H9 (cell line): ENCODE measurements around the gene SUMO2. TPM values are rescaled to one million over a fixed set of nuclear protein-coding genes. Genes with fewer than 3 reads are reported as not detected.
A peak's percentile ranks its signal among the peaks of the same experiment; 100 is the strongest.

Source experiments
- DNase-seq: peaks from one replicate; pipeline ENCODE4 v3.0.0-alpha.2; 2017
- H2AFZ ChIP-seq: one replicate; pipeline ENCODE4 v1.6.1; 2013; ENCODE audit warnings: mild to moderate bottlenecking, low read length, control low read depth, moderate library complexity
- H2AK5ac ChIP-seq: 2 replicates; pipeline ENCODE4 v1.6.1; 2013; ENCODE audit warnings: low read length, control low read depth, mixed read lengths; ENCODE audit not compliant: insufficient read length
- H2BK120ac ChIP-seq: one replicate; pipeline ENCODE4 v1.6.1; 2013; ENCODE audit warnings: low read depth, mild to moderate bottlenecking, low read length, control low read depth, inconsistent platforms; ENCODE audit not compliant: poor library complexity, severe bottlenecking
- H2BK12ac ChIP-seq: 2 replicates; pipeline ENCODE4 v1.6.1; 2013; ENCODE audit warnings: low read length, control low read depth, mixed read lengths, low read depth; ENCODE audit not compliant: insufficient read length
- H2BK15ac ChIP-seq: 2 replicates; pipeline ENCODE4 v1.6.1; 2013; ENCODE audit warnings: low read depth, low read length, control low read depth
- H2BK20ac ChIP-seq: one replicate; pipeline ENCODE4 v1.6.1; 2013; ENCODE audit warnings: low read depth, mild to moderate bottlenecking, low read length, control low read depth, inconsistent platforms; ENCODE audit not compliant: poor library complexity, severe bottlenecking
- H2BK5ac ChIP-seq: 2 replicates; pipeline ENCODE4 v1.6.1; 2013; ENCODE audit warnings: low read length, control low read depth, mixed read lengths; ENCODE audit not compliant: insufficient read length
- H3K14ac ChIP-seq: 2 replicates; pipeline ENCODE4 v1.6.1; 2013; ENCODE audit warnings: low read length, control low read depth; ENCODE audit not compliant: insufficient read depth
- H3K18ac ChIP-seq: 2 replicates; pipeline ENCODE4 v1.6.1; 2013; ENCODE audit warnings: low read depth, mild to moderate bottlenecking, mixed read lengths, low read length, control low read depth; ENCODE audit not compliant: insufficient read length
- H3K23ac ChIP-seq: 2 replicates; pipeline ENCODE4 v1.6.1; 2013; ENCODE audit warnings: low read length, control low read depth, mixed read lengths, low read depth; ENCODE audit not compliant: insufficient read length
- H3K23me2 ChIP-seq: 2 replicates; pipeline ENCODE4 v1.6.1; 2013; ENCODE audit warnings: low read depth, mild to moderate bottlenecking, mixed read lengths, low read length, control low read depth; ENCODE audit not compliant: insufficient read length, poor library complexity, severe bottlenecking
- H3K27ac ChIP-seq: 2 replicates; pipeline ENCODE4 v1.5.1; 2013; ENCODE audit warnings: low read length, control low read depth, mixed read lengths, low read depth; ENCODE audit not compliant: insufficient read length
- H3K27me3 ChIP-seq: 2 replicates; pipeline ENCODE4 v1.6.1; 2013; ENCODE audit warnings: low read length, control low read depth, inconsistent platforms; ENCODE audit not compliant: insufficient read depth
- H3K4ac ChIP-seq: 2 replicates; pipeline ENCODE4 v1.6.1; 2013; ENCODE audit warnings: low read depth, mild to moderate bottlenecking, control low read depth, inconsistent platforms, low read length, moderate library complexity
- H3K4me1 ChIP-seq: 2 replicates; pipeline ENCODE4 v1.6.1; 2013; ENCODE audit warnings: low read length, control low read depth, inconsistent platforms; ENCODE audit not compliant: insufficient read depth
- H3K4me2 ChIP-seq: 2 replicates; pipeline ENCODE4 v1.6.1; 2013; ENCODE audit warnings: low read length, control low read depth, mixed read lengths; ENCODE audit not compliant: insufficient read length, insufficient read depth
- H3K56ac ChIP-seq: 2 replicates; pipeline ENCODE4 v1.6.1; 2013; ENCODE audit warnings: low read depth, mild to moderate bottlenecking, mixed read lengths, low read length, control low read depth; ENCODE audit not compliant: insufficient read length
- H3K79me1 ChIP-seq: 2 replicates; pipeline ENCODE4 v1.6.1; 2013; ENCODE audit warnings: low read depth, mild to moderate bottlenecking, moderate library complexity, low read length, control low read depth, inconsistent platforms; ENCODE audit not compliant: insufficient read depth, poor library complexity, severe bottlenecking
- H3K79me2 ChIP-seq: 2 replicates; pipeline ENCODE4 v1.6.1; 2013; ENCODE audit warnings: low read length, control low read depth, inconsistent platforms; ENCODE audit not compliant: insufficient read depth
- H3K9ac ChIP-seq: 2 replicates; pipeline ENCODE4 v1.6.1; 2013; ENCODE audit warnings: low read length, control low read depth, mixed read lengths; ENCODE audit not compliant: insufficient read length; ENCODE audit errors: extremely low read depth
- H3K9me3 ChIP-seq: one replicate; pipeline ENCODE4 v1.6.1; 2013; ENCODE audit warnings: low read depth, low read length, inconsistent platforms; ENCODE audit not compliant: control insufficient read depth
- H3T11ph ChIP-seq: one replicate; pipeline ENCODE4 v1.6.1; 2013; ENCODE audit warnings: mild to moderate bottlenecking, low read length, control low read depth, inconsistent platforms
- H4K20me1 ChIP-seq: one replicate; pipeline ENCODE4 v1.6.1; 2013; ENCODE audit not compliant: control insufficient read depth, insufficient read length, insufficient read depth
- H4K5ac ChIP-seq: 2 replicates; pipeline ENCODE4 v1.6.1; 2013; ENCODE audit warnings: low read depth, mild to moderate bottlenecking, mixed read lengths, low read length, control low read depth; ENCODE audit not compliant: insufficient read length
- H4K8ac ChIP-seq: replicated peaks from 2 replicates; pipeline ENCODE4 v1.6.1; 2013; ENCODE audit warnings: low read length, control low read depth, mixed read lengths, low read depth; ENCODE audit not compliant: insufficient read length
- H4K91ac ChIP-seq: 2 replicates; pipeline ENCODE4 v1.6.1; 2013; ENCODE audit warnings: low read depth, mild to moderate bottlenecking, moderate library complexity, mixed read lengths, low read length, control low read depth; ENCODE audit not compliant: insufficient read length
- H3K27ac Mint-ChIP-seq, 3 experiments: 2 replicates in 2 of 3; 3 replicates in 1 of 3; pipeline ENCODE4 v1.8.0; 2020 to 2021; ENCODE audit warnings: mixed read lengths in 3 of 3, mild to moderate bottlenecking in 1 of 3, moderate library complexity in 1 of 3
- H3K27me3 Mint-ChIP-seq: 2 replicates; pipeline ENCODE4 v1.8.0; 2021; ENCODE audit warnings: low read depth, mild to moderate bottlenecking, moderate library complexity, mixed read lengths
- H3K36me3 Mint-ChIP-seq, 3 experiments: 2 replicates in 2 of 3; 3 replicates in 1 of 3; pipeline ENCODE4 v1.8.0; 2020 to 2021; ENCODE audit warnings: low read depth in 3 of 3, mixed read lengths in 3 of 3; ENCODE audit not compliant: insufficient read depth in 1 of 3
- H3K4me1 Mint-ChIP-seq, 2 experiments: 2 replicates each; pipeline ENCODE4 v1.8.0; 2020; ENCODE audit warnings: mixed read lengths in 2 of 2
- H3K4me3 Mint-ChIP-seq, 2 experiments: 2 replicates in 1 of 2; 3 replicates in 1 of 2; pipeline ENCODE4 v1.8.0; 2020 to 2021; ENCODE audit warnings: mild to moderate bottlenecking in 2 of 2, mixed read lengths in 2 of 2, moderate library complexity in 1 of 2
- H3K9me3 Mint-ChIP-seq, 2 experiments: 2 replicates in 1 of 2; 3 replicates in 1 of 2; pipeline ENCODE4 v1.8.0; 2020; ENCODE audit warnings: mild to moderate bottlenecking in 2 of 2, mixed read lengths in 2 of 2, moderate library complexity in 1 of 2
- CTCF ChIP-seq: fragments of 200-600 bp; sonication (generic); conservative IDR thresholded peaks from 3 replicates; pipeline ENCODE4 v1.8.0; 2021; ENCODE audit warnings: antibody characterized with exemption, mild to moderate bottlenecking
- WGBS: extraction: QIAGEN DNeasy Blood & Tissue Kit; methylation state at CpG from one replicate; pipeline ENCODE4 v1.1.7; 2013; ENCODE audit warnings: missing lambda C conversion rate, low lambda C conversion rate, mixed read lengths; ENCODE audit not compliant: insufficient read length; ENCODE audit errors: extremely low coverage; 5-methylcytosine and 5-hydroxymethylcytosine counted together
- total RNA-seq: library from RNA; stranded (reverse); gene quantifications from 2 replicates; pipeline ENCODE4 v1.2.1, GENCODE V29; 2021

SUMO2 gene
- total RNA-seq, 1 experiment from 2014 or later: 813 TPM

- peak overlapping the region in 1 of 3 experiments; percentile 39; a peak in 3 of 7 replicates for H3K27ac Mint-ChIP-seq
- Histone ChIP-seq H3K9me3 (no peaks in the 10 kb centered on the region), H3K56ac (no peak overlapping the region), H2AK5ac (no peak overlapping the region), H3K23me2 (peaks cover 5% of the 10 kb centered on the region), H3K27ac (no peak overlapping the region), H4K91ac (no peak overlapping the region), H3K9ac (no peak overlapping the region), H2BK20ac (no peak overlapping the region), H4K20me1 (peaks cover 4% of the 10 kb centered on the region), H3K79me1 (no peaks in the 10 kb centered on the region), H3K27me3 (no peaks in the 10 kb centered on the region), H2BK5ac (no peak overlapping the region), H3K4ac (no peak overlapping the region), H3K79me2 (no peaks in the 10 kb centered on the region), H3K4me1 (no peaks in the 10 kb centered on the region), H3K18ac (no peak overlapping the region), H2BK15ac (no peak overlapping the region), H3T11ph (no peak overlapping the region), H3K4me2 (no peak overlapping the region), H2AFZ (no peak overlapping the region), H4K8ac (no peak overlapping the region), H4K5ac (no peak overlapping the region), H2BK120ac (no peak overlapping the region), H2BK12ac (no peak overlapping the region), H3K23ac (no peak overlapping the region), H3K14ac (no peak overlapping the region; the same call in 1 of the 2 replicates)
- no CpG with 5 or more reads among the region's 3 CpGs for WGBS
- H3K36me3 Mint-ChIP-seq: peaks cover 6 to 22% (median 19%) of the 10 kb centered on the region in 3 experiments
- H3K4me1 Mint-ChIP-seq: peaks cover 12 to 14% of the 10 kb centered on the region in 2 experiments
- no peak for TF ChIP-seq CTCF
- H3K27me3 Mint-ChIP-seq: no peaks in the 10 kb centered on the region
- H3K4me3 Mint-ChIP-seq: no peak overlapping the region; a peak in 1 of 5 replicates
- H3K9me3 Mint-ChIP-seq: no peaks in the 10 kb centered on the region; a peak in 1 of 5 replicates
- peak; percentile 63 for DNase-seq
Observed at GRCh38 chr17:75125984-75126383, 56.8 kb downstream of the SUMO2 start.
